Fibroblast of lung (primary cell): ENCODE results near the gene MAP2K6.

Experiments used
- CTCF ChIP-seq, 2 donors: IDR thresholded peaks in 1 of 2; conservative IDR thresholded peaks in 1 of 2; 1 replicate in 1 of 2; 2 replicates in 1 of 2; pipeline ENCODE4 v1.5.1; 2011 to 2012; ENCODE audit warnings: low read length in 2 of 2, control low read depth in 1 of 2, inconsistent platforms in 1 of 2, low read depth in 1 of 2, mild to moderate bottlenecking in 1 of 2
- EZH2 ChIP-seq: IDR thresholded peaks from 2 replicates; pipeline ENCODE4 v1.5.1; 2012; ENCODE audit warnings: low read length, control low read depth, mild to moderate bottlenecking; ENCODE audit errors: missing control alignments

GRCh38 chr17:69578385-69578936 lies 164.0 kb downstream of the MAP2K6 start:
- TF ChIP-seq CTCF (conservative IDR thresholded peaks at IDR 0.05 in 1 of 2, IDR thresholded peaks at IDR 0.05 in 1 of 2; ENCODE audit: low read depth in 1 of 2, low read length in 2 of 2) (no peak), EZH2 (no peak)
